Progenitor cell of endocrine pancreas (in vitro differentiated cells): ENCODE data around the gene ARL4A. TPM values are rescaled to one million over a fixed set of nuclear protein-coding genes. Genes with fewer than 3 reads are reported as not detected.
A peak's percentile ranks its signal among the peaks of the same experiment; 100 is the strongest.
"Not testable (repeated sequence)": the region's sequence is repeated elsewhere in the genome, so short reads cannot be mapped to it uniquely, and the experiment has no call there.

Experiments used
- DNase-seq: peaks from one replicate; pipeline ENCODE4 v3.0.0; 2021; ENCODE audit warnings: low spot score; ENCODE audit not compliant: unreplicated experiment
- H3K27ac Mint-ChIP-seq: 2 replicates; pipeline ENCODE4 v1.8.0; 2021; ENCODE audit warnings: mild to moderate bottlenecking, moderate library complexity, mixed read lengths
- H3K27me3 Mint-ChIP-seq: 2 replicates; pipeline ENCODE4 v1.8.0; 2021; ENCODE audit warnings: mixed read lengths
- H3K36me3 Mint-ChIP-seq: 2 replicates; pipeline ENCODE4 v1.8.0; 2022; ENCODE audit warnings: mixed read lengths; ENCODE audit not compliant: insufficient read depth
- H3K4me1 Mint-ChIP-seq: 2 replicates; pipeline ENCODE4 v1.8.0; 2021; ENCODE audit warnings: low read depth, mixed read lengths
- H3K4me3 Mint-ChIP-seq: 2 replicates; pipeline ENCODE4 v1.8.0; 2021; ENCODE audit warnings: low read depth, mild to moderate bottlenecking, moderate library complexity, mixed read lengths
- H3K9me3 Mint-ChIP-seq: 2 replicates; pipeline ENCODE4 v1.8.0; 2021; ENCODE audit warnings: low read depth, mixed read lengths
- CTCF ChIP-seq: fragments of 200-600 bp; sonication (generic); IDR thresholded peaks from one replicate; pipeline ENCODE4 v1.5.0; 2021; ENCODE audit warnings: antibody characterized with exemption, mild to moderate bottlenecking; ENCODE audit not compliant: unreplicated experiment
- total RNA-seq: library from RNA; stranded (reverse); gene quantifications from 2 replicates; pipeline ENCODE4 v1.2.1, GENCODE V29; 2021

ARL4A gene
- total RNA-seq, 1 donor from 2014 or later: 10.9 TPM

- no peaks in the 10 kb centered on the region for H3K27me3 Mint-ChIP-seq
- no peak for DNase-seq
- peaks cover 6% of the 10 kb centered on the region for H3K9me3 Mint-ChIP-seq
- no peak overlapping the region for H3K27ac Mint-ChIP-seq
- no peaks in the 10 kb centered on the region for H3K36me3 Mint-ChIP-seq
- no peak overlapping the region for H3K4me3 Mint-ChIP-seq
- no peak for TF ChIP-seq CTCF
- H3K4me1 Mint-ChIP-seq: peaks cover under 1% of the 10 kb centered on the region
Observed at GRCh38 chr7:12670743-12671520, 16.5 kb upstream of the ARL4A start.

GRCh38 chr7:12673436-12673835 is 14.0 kb upstream of the ARL4A start:
- peaks cover 12% of the 10 kb centered on the region for H3K9me3 Mint-ChIP-seq
- not testable (repeated sequence) for H3K27ac Mint-ChIP-seq, H3K4me1 Mint-ChIP-seq, H3K36me3 Mint-ChIP-seq, H3K27me3 Mint-ChIP-seq, H3K4me3 Mint-ChIP-seq, DNase-seq

- H3K4me1 Mint-ChIP-seq: no peaks in the 10 kb centered on the region
- TF ChIP-seq CTCF: no peak
- no peaks in the 10 kb centered on the region for H3K27me3 Mint-ChIP-seq
- DNase-seq: no peak
- H3K36me3 Mint-ChIP-seq: no peaks in the 10 kb centered on the region
- no peak overlapping the region for H3K27ac Mint-ChIP-seq
- H3K4me3 Mint-ChIP-seq: no peak overlapping the region
- peaks cover 12% of the 10 kb centered on the region for H3K9me3 Mint-ChIP-seq
Observed at GRCh38 chr7:12674053-12674452, 13.4 kb upstream of the ARL4A start.

GRCh38 chr7:12674861-12675260 is 12.6 kb upstream of the ARL4A start:
- TF ChIP-seq CTCF: peak; percentile 20
- H3K27me3 Mint-ChIP-seq: no peaks in the 10 kb centered on the region
- H3K4me3 Mint-ChIP-seq: no peak overlapping the region
- H3K27ac Mint-ChIP-seq: no peak overlapping the region
- DNase-seq: no peak
- no peaks in the 10 kb centered on the region for H3K36me3 Mint-ChIP-seq
- no peaks in the 10 kb centered on the region for H3K4me1 Mint-ChIP-seq
- H3K9me3 Mint-ChIP-seq: peaks cover 12% of the 10 kb centered on the region

GRCh38 chr7:12683678-12684585 is 3.5 kb upstream of the ARL4A start:
- Mint-ChIP-seq H3K9me3 (no peaks in the 10 kb centered on the region), H3K36me3 (no peaks in the 10 kb centered on the region)
- TF ChIP-seq CTCF: peak; percentile 32

More at GRCh38 chr7:12683678-12684585, 3.5 kb upstream of the ARL4A start:
- DNase-seq: no peak
- no peak overlapping the region for H3K4me3 Mint-ChIP-seq
- peaks cover 16% of the 10 kb centered on the region for H3K4me1 Mint-ChIP-seq
- no peaks in the 10 kb centered on the region for H3K27me3 Mint-ChIP-seq
- no peak overlapping the region for H3K27ac Mint-ChIP-seq
